Keratinocyte (primary cell): ENCODE data around the gene MSMP. TPM values are rescaled to one million over a fixed set of nuclear protein-coding genes. Genes with fewer than 3 reads are reported as not detected.

ENCODE experiments used
- DNase-seq: peaks from one replicate; pipeline ENCODE4 v3.0.0-alpha.2; 2011; ENCODE audit warnings: low read depth, missing footprints, low spot score
- FAIRE-seq: peaks from 2 replicates; lab custom pipeline; 2011; peaks lifted over from hg19 to GRCh38; lab: Jason Lieb, UNC
- H2AFZ ChIP-seq: 2 replicates; pipeline ENCODE4 v1.6.0; 2012; ENCODE audit warnings: low read length, control low read depth, inconsistent platforms; ENCODE audit not compliant: control insufficient read depth
- H3K27ac ChIP-seq: 2 replicates; pipeline ENCODE4 v1.5.1; 2011; ENCODE audit warnings: low read length; ENCODE audit not compliant: control insufficient read depth, insufficient read depth
- H3K27me3 ChIP-seq: 3 replicates; pipeline ENCODE4 v1.6.0; 2011; ENCODE audit warnings: low read length; ENCODE audit not compliant: control insufficient read depth, insufficient read depth; ENCODE audit errors: extremely low read depth
- H3K36me3 ChIP-seq, 2 experiments: 2 replicates in 1 of 2; 3 replicates in 1 of 2; pipeline ENCODE4 v1.5.1; 2011; ENCODE audit warnings: low read length in 2 of 2, mild to moderate bottlenecking in 1 of 2; ENCODE audit not compliant: control insufficient read depth in 2 of 2, insufficient read depth in 2 of 2; ENCODE audit errors: extremely low read depth in 1 of 2
- H3K4me1 ChIP-seq: 3 replicates; pipeline ENCODE4 v1.5.1; 2011; ENCODE audit warnings: low read length; ENCODE audit not compliant: control insufficient read depth, insufficient read depth; ENCODE audit errors: extremely low read depth
- H3K4me2 ChIP-seq: 3 replicates; pipeline ENCODE4 v1.6.0; 2011; ENCODE audit warnings: low read depth, low read length; ENCODE audit not compliant: control insufficient read depth, insufficient read depth; ENCODE audit errors: extremely low read depth
- H3K4me3 ChIP-seq, 3 experiments: fragments of 200-600 bp in 1 of 3; sonication (generic) in 1 of 3; 2 replicates in 2 of 3; 3 replicates in 1 of 3; pipeline ENCODE4 v1.5.1; 2011 to 2016; ENCODE audit warnings: low read length in 3 of 3, mild to moderate bottlenecking in 3 of 3, control low read depth in 2 of 3, inconsistent platforms in 1 of 3, low read depth in 1 of 3, mixed read lengths in 1 of 3, mixed run types in 1 of 3, moderate library complexity in 1 of 3; ENCODE audit not compliant: control insufficient read depth in 2 of 3, insufficient read depth in 2 of 3; ENCODE audit errors: extremely low read depth in 1 of 3
- H3K79me2 ChIP-seq: 2 replicates; pipeline ENCODE4 v1.6.0; 2012; ENCODE audit warnings: low read length; ENCODE audit not compliant: control insufficient read depth, insufficient read depth
- H3K9ac ChIP-seq: 3 replicates; pipeline ENCODE4 v1.6.0; 2011; ENCODE audit warnings: low read length; ENCODE audit not compliant: control insufficient read depth, insufficient read depth; ENCODE audit errors: extremely low read depth
- H3K9me1 ChIP-seq: 3 replicates; pipeline ENCODE4 v1.6.0; 2011; ENCODE audit warnings: low read length; ENCODE audit not compliant: control insufficient read depth, insufficient read depth; ENCODE audit errors: extremely low read depth
- H3K9me3 ChIP-seq: 2 replicates; pipeline ENCODE4 v1.5.1; 2012; ENCODE audit warnings: low read depth, low read length; ENCODE audit not compliant: control insufficient read depth
- H4K20me1 ChIP-seq: 3 replicates; pipeline ENCODE4 v1.6.0; 2011; ENCODE audit warnings: low read length; ENCODE audit not compliant: control insufficient read depth, insufficient read depth; ENCODE audit errors: extremely low read depth
- EZH2 ChIP-seq: IDR thresholded peaks from one replicate; pipeline ENCODE4 v1.6.1; 2012; ENCODE audit warnings: inconsistent platforms, mild to moderate bottlenecking, low read length, moderate library complexity
- dilution Hi-C: fragments of 300-500 bp; cut with MboI; formaldehyde crosslinking; loops from one replicate; pipeline ENCODE4 v1.7.0; 2020; ENCODE audit warnings: low sequenced_read_pairs; ENCODE audit not compliant: extremely low pct_ligation_motif_present
- polyA plus RNA-seq, 5 experiments: library from polyadenylated mRNA; depleted of rRNA in 3 of 5; stranded (reverse) in 3 of 5; stranded (forward) in 1 of 5; unstranded in 1 of 5; fragments of >200 nt; gene quantifications; 1 replicate in 1 of 5; 2 replicates in 3 of 5; 3 replicates in 1 of 5; pipeline versions ENCODE4 v1.2.1 to v1.2.3, GENCODE V29; 2011 to 2012; ENCODE audit warnings: missing spikeins in 2 of 5, low read depth in 1 of 5, low replicate concordance in 1 of 5
- TF ChIP-seq, protein P1 (sequence below), 3 experiments: IDR thresholded peaks in 1 of 3; conservative IDR thresholded peaks in 1 of 3; optimal IDR thresholded peaks in 1 of 3; 2 replicates in 2 of 3; 3 replicates in 1 of 3; pipeline versions ENCODE3 to v1.5.1; 2011; ENCODE audit warnings: low read length in 3 of 3, mild to moderate bottlenecking in 3 of 3, moderate library complexity in 2 of 3, control low read depth in 1 of 3, inconsistent platforms in 1 of 3; ENCODE audit not compliant: insufficient read depth in 2 of 3; ENCODE audit errors: extremely low read depth in 1 of 3

The MSMP gene
- polyA plus RNA-seq, 1 donor (not counting 4 experiments of a cell fraction or from before 2014, with no cell fraction given) = not detected

DNA sequence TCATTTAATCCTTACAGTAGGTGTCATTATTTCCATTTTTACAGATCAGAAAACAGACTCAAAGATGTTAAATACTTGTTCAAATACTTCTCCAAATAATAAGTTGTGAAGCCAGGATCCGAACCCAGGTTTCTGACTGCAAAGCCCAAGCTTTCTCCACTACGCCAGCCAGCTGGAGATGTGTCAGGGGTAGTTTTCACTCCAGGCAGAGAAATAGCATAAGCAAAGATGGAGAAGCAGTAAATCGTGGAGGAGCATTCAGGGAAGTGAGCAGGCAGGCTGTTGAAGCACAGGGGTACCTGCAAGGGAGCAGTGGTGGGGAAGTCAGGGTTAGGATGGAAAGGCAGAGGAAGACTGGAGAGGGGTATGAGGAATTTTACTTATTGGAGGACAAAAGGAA lies 25.0 kb downstream of the MSMP start:
- H3K27me3 ChIP-seq = no peaks in the 10 kb centered on the region
- peaks cover 7% of the 10 kb centered on the region for H3K9me1 ChIP-seq
- H3K4me1 ChIP-seq = peaks cover 44% of the 10 kb centered on the region
- DNase-seq (no peak), FAIRE-seq (no peak)
- H3K36me3 ChIP-seq = peaks cover 12 to 20% of the 10 kb centered on the region in 2 experiments
- no peak for TF ChIP-seq EZH2
- TF ChIP-seq, protein P1, sequence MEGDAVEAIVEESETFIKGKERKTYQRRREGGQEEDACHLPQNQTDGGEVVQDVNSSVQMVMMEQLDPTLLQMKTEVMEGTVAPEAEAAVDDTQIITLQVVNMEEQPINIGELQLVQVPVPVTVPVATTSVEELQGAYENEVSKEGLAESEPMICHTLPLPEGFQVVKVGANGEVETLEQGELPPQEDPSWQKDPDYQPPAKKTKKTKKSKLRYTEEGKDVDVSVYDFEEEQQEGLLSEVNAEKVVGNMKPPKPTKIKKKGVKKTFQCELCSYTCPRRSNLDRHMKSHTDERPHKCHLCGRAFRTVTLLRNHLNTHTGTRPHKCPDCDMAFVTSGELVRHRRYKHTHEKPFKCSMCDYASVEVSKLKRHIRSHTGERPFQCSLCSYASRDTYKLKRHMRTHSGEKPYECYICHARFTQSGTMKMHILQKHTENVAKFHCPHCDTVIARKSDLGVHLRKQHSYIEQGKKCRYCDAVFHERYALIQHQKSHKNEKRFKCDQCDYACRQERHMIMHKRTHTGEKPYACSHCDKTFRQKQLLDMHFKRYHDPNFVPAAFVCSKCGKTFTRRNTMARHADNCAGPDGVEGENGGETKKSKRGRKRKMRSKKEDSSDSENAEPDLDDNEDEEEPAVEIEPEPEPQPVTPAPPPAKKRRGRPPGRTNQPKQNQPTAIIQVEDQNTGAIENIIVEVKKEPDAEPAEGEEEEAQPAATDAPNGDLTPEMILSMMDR (optimal IDR thresholded peaks at IDR 0.05 in 1 of 3, IDR thresholded peaks at IDR 0.05 in 1 of 3, conservative IDR thresholded peaks at IDR 0.05 in 1 of 3; ENCODE audit: extremely low read depth in 1 of 3, insufficient read depth in 2 of 3, low read length in 3 of 3) = no peak
- H3K4me2 ChIP-seq = peak overlapping the region; percentile 95
- peaks cover 26% of the 10 kb centered on the region for H4K20me1 ChIP-seq
- peak overlapping the region; percentile 22 for H3K9ac ChIP-seq
- dilution Hi-C loops = no loop called here
- no peak overlapping the region for H3K27ac ChIP-seq
- peak overlapping the region in 2 of 3 experiments; percentile 38 to 95 for H3K4me3 ChIP-seq
- no peak overlapping the region for H2AFZ ChIP-seq
- no peaks in the 10 kb centered on the region for H3K9me3 ChIP-seq
- H3K79me2 ChIP-seq = peaks cover 63% of the 10 kb centered on the region

- H3K27ac ChIP-seq = peak overlapping the region; percentile 13
- dilution Hi-C loops = no loop called here
- no peak overlapping the region for H3K9ac ChIP-seq
- TF ChIP-seq EZH2 = no peak
- TF ChIP-seq, protein P1 (optimal IDR thresholded peaks at IDR 0.05 in 1 of 3, IDR thresholded peaks at IDR 0.05 in 1 of 3, conservative IDR thresholded peaks at IDR 0.05 in 1 of 3; ENCODE audit: extremely low read depth in 1 of 3, insufficient read depth in 2 of 3, low read length in 3 of 3) = no peak
- H3K27me3 ChIP-seq = no peaks in the 10 kb centered on the region
- H3K79me2 ChIP-seq = peaks cover 63% of the 10 kb centered on the region
- no peak overlapping the region for H2AFZ ChIP-seq
- H3K4me2 ChIP-seq = peak overlapping the region; percentile 95
- H3K36me3 ChIP-seq = peaks cover 19 to 26% of the 10 kb centered on the region in 2 experiments
- DNase-seq = no peak
- H3K9me3 ChIP-seq = no peaks in the 10 kb centered on the region
- peaks cover 7% of the 10 kb centered on the region for H3K9me1 ChIP-seq
- FAIRE-seq = no peak
- H4K20me1 ChIP-seq = peaks cover 26% of the 10 kb centered on the region
- peak overlapping the region in 2 of 3 experiments; percentile 27 to 30 for H3K4me3 ChIP-seq
- H3K4me1 ChIP-seq = peaks cover 36% of the 10 kb centered on the region
Observed at GRCh38 chr9:35728041-35728971, 25.8 kb downstream of the MSMP start.
